SK-N-SH (cell line): ENCODE data around the gene FNTB.

Source experiments
- POLR2AphosphoS5 ChIP-seq: IDR thresholded peaks from 2 replicates; pipeline ENCODE4 v1.6.1; 2012; ENCODE audit warnings: low read depth, low read length
- USF2 ChIP-seq: fragments of 150-350 bp; IDR thresholded peaks from 2 replicates; pipeline ENCODE4 v1.6.1; 2017; ENCODE audit warnings: antibody characterized with exemption, low read length, low read depth, borderline replicate concordance
- YY1 ChIP-seq: IDR thresholded peaks from 2 replicates; pipeline ENCODE4 v1.4.0; 2012; ENCODE audit warnings: low read depth, mild to moderate bottlenecking
- TF ChIP-seq, protein P1 (sequence below): fragments of 200-600 bp; sonication (generic); IDR thresholded peaks from 2 replicates; pipeline ENCODE4 v1.6.1; 2017; ENCODE audit warnings: antibody characterized with exemption, mild to moderate bottlenecking, moderate library complexity

- TF ChIP-seq YY1 = no peak
- TF ChIP-seq POLR2AphosphoS5 = no peak
- no peak for TF ChIP-seq USF2
- TF ChIP-seq, protein P1, sequence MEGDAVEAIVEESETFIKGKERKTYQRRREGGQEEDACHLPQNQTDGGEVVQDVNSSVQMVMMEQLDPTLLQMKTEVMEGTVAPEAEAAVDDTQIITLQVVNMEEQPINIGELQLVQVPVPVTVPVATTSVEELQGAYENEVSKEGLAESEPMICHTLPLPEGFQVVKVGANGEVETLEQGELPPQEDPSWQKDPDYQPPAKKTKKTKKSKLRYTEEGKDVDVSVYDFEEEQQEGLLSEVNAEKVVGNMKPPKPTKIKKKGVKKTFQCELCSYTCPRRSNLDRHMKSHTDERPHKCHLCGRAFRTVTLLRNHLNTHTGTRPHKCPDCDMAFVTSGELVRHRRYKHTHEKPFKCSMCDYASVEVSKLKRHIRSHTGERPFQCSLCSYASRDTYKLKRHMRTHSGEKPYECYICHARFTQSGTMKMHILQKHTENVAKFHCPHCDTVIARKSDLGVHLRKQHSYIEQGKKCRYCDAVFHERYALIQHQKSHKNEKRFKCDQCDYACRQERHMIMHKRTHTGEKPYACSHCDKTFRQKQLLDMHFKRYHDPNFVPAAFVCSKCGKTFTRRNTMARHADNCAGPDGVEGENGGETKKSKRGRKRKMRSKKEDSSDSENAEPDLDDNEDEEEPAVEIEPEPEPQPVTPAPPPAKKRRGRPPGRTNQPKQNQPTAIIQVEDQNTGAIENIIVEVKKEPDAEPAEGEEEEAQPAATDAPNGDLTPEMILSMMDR = no peak
Measured at GRCh38 chr14:65052832-65053231, 66.1 kb downstream of the FNTB start.
